ENCODE measurements around the gene CREBBP. TPM values are rescaled to one million over a fixed set of nuclear protein-coding genes. Genes with fewer than 3 reads are reported as not detected.

Gene CREBBP
- total and polyA plus RNA-seq, 2 donors (not counting 3 experiments of a cell fraction or from before 2014, with no cell fraction given): 13.8 to 72.7 TPM

GRCh38 chr16:3907586-3907985 lies 27.1 kb upstream of the CREBBP start:
- Histone ChIP-seq H3K4me2 (ENCODE audit: insufficient read depth, low read length) (no peak overlapping the region), H3K4me1 (ENCODE audit: control insufficient read depth, extremely low read depth, insufficient read depth, low read length) (no peaks in the 10 kb centered on the region), H3K9me3 (replicated peaks; ENCODE audit: control insufficient read depth, insufficient read depth, low read length) (no peaks in the 10 kb centered on the region), H3K79me2 (ENCODE audit: control insufficient read depth, insufficient read depth, low read length) (no peaks in the 10 kb centered on the region), H3K4me3 (replicated peaks in 1 of 3; ENCODE audit: insufficient read depth in 1 of 3, low read depth in 1 of 3, low read length in 3 of 3) (no peak overlapping the region), H2AFZ (ENCODE audit: low read depth, low read length) (no peak overlapping the region), H4K20me1 (replicated peaks; ENCODE audit: control insufficient read depth, extremely low read depth, insufficient read depth, low read length) (no peaks in the 10 kb centered on the region), H3K27me3 (ENCODE audit: control insufficient read depth in 2 of 2, insufficient read depth in 2 of 2, low read length in 2 of 2) (no peaks in the 10 kb centered on the region), H3K9ac (replicated peaks; ENCODE audit: extremely low read depth, insufficient read depth, low read length) (no peak overlapping the region), H3K27ac (ENCODE audit: insufficient read depth, low read depth, low read length) (no peak overlapping the region), H3K9me1 (replicated peaks; ENCODE audit: control insufficient read depth, extremely low read depth, insufficient read depth, low read length) (no peaks in the 10 kb centered on the region), H3K36me3 (ENCODE audit: control insufficient read depth in 2 of 2, extremely low read depth in 1 of 2, insufficient read depth in 2 of 2, low read length in 2 of 2) (no peaks in the 10 kb centered on the region)
- DNase-seq (ENCODE audit: low read depth, low spot score): no peak
- ChIA-PET POLR2A (no interaction called here), CTCF (no interaction called here)
- dilution Hi-C loops (cut with MboI; ENCODE audit: extremely low pct_ligation_motif_present, low sequenced_read_pairs): no loop called here
- BruUV-seq (replicated peaks): no TSS peak
- TF ChIP-seq FOS (IDR thresholded peaks at IDR 0.05; ENCODE audit: borderline replicate concordance, insufficient read depth, low read length): no peak
- TF ChIP-seq CTCF (IDR thresholded peaks at IDR 0.05; ENCODE audit: extremely low read depth in 1 of 2, insufficient read depth in 1 of 2, low read depth in 1 of 2, low read length in 2 of 2): no peak
- TF ChIP-seq POLR2A (IDR thresholded peaks at IDR 0.05; ENCODE audit: low read depth, low read length): no peak
- TF ChIP-seq EZH2 (IDR thresholded peaks at IDR 0.05; ENCODE audit: borderline replicate concordance, low read depth, low read length, severe bottlenecking): no peak
- no peak for TF ChIP-seq MYC (IDR thresholded peaks at IDR 0.05; ENCODE audit: low read depth, low read length)
- TF ChIP-seq JUN (IDR thresholded peaks at IDR 0.05; ENCODE audit: borderline replicate concordance, insufficient read depth, insufficient read length, low read depth): no peak
- no peak for TF ChIP-seq POLR2AphosphoS5 (IDR thresholded peaks at IDR 0.05; ENCODE audit: insufficient read depth, low read depth, low read length)
- no peak for TF ChIP-seq GATA2 (IDR thresholded peaks at IDR 0.05; ENCODE audit: insufficient read depth, insufficient read length, low read depth, low read length)
- TF ChIP-seq MAX (IDR thresholded peaks at IDR 0.05; ENCODE audit: insufficient read depth, insufficient read length): no peak
- no peak for FAIRE-seq
- intact Hi-C loops (cut with micrococcal nuclease): no loop called here

All from endothelial cell of umbilical vein (primary cell).